HG03196 (cell line): ENCODE data around the gene RGS2.

Source experiments
- ATAC-seq: cut with Tn5 transposase; IDR thresholded peaks from one replicate; pipeline ENCODE4 v1.9.1; 2021; ENCODE audit not compliant: unreplicated experiment

RGS2 gene

GRCh38 chr1:192826791-192827546, 18.1 kb downstream of the RGS2 start:
- no peak for ATAC-seq

DNA sequence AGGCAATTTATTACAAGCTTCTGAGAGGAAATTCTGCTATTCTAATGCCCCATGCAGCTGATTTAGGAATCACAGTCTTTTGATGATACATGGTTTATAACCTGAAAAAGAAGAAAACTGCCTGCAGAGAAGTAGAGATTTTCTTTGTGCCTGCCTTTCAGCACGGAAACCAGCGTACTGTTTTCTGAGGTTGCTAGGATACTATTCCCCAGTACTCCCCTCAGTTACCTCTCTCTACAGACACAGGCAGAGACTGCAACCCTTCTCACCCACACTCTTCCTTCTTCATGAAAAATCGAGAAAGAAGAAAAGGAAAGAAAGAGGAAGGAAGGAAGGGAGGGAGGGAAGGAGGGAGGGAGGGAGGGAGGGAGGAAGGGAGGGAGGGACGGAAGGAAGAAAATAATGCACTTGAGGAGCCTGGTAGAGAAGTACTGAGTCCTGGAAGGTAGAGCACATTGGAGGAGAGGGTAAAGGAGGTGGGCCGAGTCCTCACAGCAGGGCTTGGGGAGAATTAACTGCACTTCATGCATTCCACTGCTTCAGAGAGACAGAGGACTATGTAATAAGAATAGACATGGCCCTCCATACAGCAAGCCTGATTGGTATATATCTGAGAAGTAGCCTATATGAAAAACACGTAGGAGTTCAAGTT, 21.9 kb downstream of the RGS2 start:
- ATAC-seq: no peak

GRCh38 chr1:192831706-192832355, 23.0 kb downstream of the RGS2 start:
- no peak for ATAC-seq

DNA sequence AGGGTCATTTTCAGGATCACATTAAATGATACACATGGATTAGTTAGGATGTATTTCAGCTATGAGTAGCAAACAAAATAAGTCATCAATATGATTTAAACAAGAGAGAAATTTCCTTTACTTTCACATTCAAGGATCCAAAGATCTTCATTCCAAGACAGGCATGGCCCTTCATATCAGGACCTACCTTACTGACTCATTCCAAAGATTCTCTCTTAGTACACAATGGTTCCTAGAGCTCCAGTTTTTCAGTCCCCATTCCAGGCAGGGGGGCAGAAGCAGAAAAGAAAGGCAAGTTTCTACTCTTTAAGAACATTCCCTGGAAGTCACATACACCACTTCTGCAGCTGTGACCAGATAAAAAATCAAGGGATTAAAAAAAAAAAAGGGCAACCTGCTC, 23.7 kb downstream of the RGS2 start:
- ATAC-seq: no peak

DNA sequence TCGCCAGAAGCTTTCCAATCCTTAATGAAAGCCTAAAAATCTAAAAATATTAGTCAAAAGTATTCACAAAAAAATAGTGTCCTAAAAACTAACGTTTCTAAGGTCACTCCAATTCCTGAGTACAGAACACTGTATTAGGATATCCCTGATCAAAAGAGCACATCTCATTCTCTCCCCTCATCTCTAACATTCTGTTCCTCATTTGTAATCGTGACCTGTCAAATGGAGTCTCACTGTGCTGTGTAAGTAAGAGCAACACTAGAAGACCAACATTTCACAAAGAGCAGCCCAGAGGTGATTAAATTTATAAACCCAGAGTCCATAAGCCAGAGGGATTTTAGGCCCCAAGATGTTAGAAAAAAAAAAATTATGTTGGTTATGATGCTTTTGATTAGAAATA, 26.3 kb downstream of the RGS2 start:
- no peak for ATAC-seq

DNA sequence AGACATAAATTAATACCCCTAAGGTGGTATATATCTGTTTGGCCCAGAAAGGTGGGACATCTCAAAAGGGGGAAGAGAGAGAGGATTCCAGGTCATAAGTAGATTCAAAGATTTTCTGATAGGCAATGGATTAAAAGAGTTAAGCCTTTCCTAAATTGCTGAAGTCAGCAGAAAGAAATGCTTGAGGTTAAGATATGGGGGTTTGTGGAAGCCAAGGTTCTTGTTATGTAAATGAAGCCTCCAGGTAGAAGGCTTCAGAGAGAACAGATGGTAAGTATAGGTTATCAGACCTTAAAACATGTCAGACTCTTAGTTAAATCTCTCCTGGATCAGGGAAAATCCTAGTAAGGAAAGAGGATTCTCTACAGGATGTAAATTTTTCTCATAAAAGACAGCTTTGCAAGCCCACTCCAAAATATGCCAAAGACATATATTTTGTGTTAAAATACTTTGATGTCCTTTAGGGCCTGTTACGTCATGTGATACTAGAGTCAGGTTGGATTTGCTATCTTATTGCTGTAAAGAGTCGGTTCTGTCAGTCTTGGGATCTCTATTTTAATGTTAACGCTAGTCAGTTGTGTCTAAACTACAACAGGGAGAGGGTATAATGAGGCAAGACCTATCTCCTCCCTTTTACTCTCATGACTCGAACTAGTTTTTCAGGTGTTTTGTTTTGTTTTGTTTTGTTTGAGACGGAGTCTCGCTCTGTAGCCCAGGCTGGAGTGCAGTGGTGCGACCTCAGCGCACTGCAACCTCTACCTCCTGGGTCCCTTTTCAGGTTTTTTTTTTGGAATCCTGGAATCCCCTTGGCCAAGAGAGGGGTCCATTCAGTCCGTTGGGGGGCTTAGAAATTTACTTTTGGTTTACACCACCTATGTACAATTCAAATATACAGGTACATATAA, 30.6 kb downstream of the RGS2 start:
- no peak for ATAC-seq

GRCh38 chr1:192844360-192844759, 35.5 kb downstream of the RGS2 start:
- ATAC-seq: no peak

GRCh38 chr1:192846950-192847349, 38.1 kb downstream of the RGS2 start:
- no peak for ATAC-seq

GRCh38 chr1:192849011-192849410, 40.2 kb downstream of the RGS2 start:
- ATAC-seq: no peak

- no peak for ATAC-seq
These were observed 40.6 kb downstream of the RGS2 start for GRCh38 chr1:192849442-192849841.

DNA sequence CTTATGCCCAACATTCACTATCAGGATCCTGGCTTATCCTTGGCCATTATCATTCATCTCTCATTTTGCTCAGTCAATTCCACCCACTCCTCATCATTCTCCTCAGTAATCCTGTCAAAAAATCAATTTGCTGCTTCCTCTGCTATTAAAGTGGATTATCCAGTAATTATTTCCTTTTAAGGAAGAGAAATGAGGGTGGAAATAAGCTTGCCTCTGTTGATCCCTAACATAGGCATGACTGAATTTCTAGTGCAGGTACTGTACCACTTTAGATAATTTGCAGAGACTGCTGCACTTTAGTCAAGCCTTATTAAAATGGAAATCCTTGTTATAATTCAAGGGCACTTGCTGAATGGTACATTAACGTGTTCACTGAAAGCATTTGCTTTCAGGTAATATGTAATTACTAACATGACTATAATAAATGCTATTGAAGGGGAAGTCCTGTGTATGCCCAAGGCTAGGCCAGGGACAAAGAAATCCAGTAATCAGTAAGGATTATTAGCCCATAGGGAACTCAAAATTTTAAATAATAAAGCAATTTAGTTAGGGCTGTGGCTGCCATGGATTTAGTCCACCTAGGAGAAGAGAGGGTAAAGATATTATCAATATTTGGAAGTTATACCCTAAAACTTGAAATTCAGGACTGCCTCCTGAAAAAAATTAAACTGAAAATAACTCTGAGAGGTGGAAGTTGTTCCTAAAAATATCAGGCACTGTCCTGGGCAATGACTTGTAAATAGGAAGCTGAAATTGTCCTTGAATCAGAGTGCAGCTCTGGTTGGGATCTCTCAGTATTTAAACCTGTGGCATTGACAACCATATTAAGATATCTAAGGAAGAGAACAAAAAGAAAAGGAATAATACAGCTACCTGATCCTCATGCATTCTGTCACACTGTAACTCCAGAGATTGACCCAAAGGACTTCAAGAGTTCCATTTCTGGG, 43.4 kb downstream of the RGS2 start:
- ATAC-seq: no peak

DNA sequence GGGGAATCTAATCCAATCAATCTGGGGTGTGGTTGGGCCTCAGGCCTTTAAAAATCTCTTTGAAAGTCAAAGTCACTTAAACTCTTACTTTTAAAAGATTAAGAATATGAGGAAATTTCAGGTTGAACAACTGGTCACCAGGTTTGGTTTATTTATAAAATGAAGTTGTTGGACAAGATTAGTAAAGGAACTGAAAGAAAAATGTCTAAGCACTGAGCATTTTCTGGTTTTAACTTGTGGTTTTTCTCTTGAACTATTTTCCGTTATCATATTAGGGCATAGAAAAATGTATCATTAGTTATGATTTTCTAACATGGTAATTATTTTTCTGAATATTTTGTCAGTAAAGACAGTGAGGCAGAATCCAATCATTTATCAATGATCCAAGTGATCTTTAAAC, 49.6 kb downstream of the RGS2 start:
- ATAC-seq: no peak

- ATAC-seq: no peak
These were observed 51.0 kb downstream of the RGS2 start for GRCh38 chr1:192859808-192860207.

GRCh38 chr1:192860478-192861185, 51.8 kb downstream of the RGS2 start:
- no peak for ATAC-seq

DNA sequence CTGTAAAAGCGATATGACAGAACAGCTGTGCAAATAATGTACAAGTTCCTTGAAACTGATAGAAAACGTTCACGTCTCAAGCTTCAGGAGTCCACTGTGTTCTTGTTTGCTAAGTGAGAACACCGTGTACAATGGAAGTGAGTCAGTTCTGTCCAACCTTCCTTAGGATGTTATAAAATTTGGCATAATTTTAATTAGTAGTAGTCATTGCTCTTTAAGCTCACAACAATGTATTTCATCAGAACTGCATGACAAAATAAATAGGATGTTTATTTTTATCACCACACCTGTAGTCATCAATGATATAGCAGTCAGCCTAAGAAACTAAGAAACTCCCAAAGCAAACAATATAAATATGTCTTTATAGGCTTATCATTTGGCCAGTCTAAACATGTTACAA, 53.0 kb downstream of the RGS2 start:
- ATAC-seq: no peak
